K562 (cell line): ENCODE results near the gene RIPOR2. TPM values are rescaled to one million over a fixed set of nuclear protein-coding genes. Genes with fewer than 3 reads are reported as not detected.

ENCODE experiments used
- ATAC-seq: fragments of 200-7000 bp; cut with Tn5 transposase; 3 replicates; pipeline ENCODE4 v1.9.1; 2020; ENCODE audit warnings: moderate library complexity
- BruUV-seq: library from RNA; stranded (reverse); fragments of 400-500 nt; replicated peaks from 2 replicates; lab custom pipeline; 2021; lab: Mats Ljungman, UMichigan
- CTCF ChIA-PET: fragments of 300-600 bp; formaldehyde crosslinking; extraction: SDS; loops from one replicate; lab custom pipeline; 2021; ENCODE audit warnings: low intra/inter-chr PET ratio; lab: Yijun Ruan, JAX
- POLR2A ChIA-PET: fragments of 300-600, 350-650 bp; sonication (Branson Sonifier 250); formaldehyde crosslinking; extraction: SDS; loops from one replicate; lab custom pipeline; 2021; ENCODE audit warnings: antibody characterized with exemption, inconsistent platforms; lab: Yijun Ruan, JAX
- DNase-seq, 4 experiments: peaks; one replicate each; pipeline versions ENCODE4 v3.0.0 to v3.0.0-alpha.2; 2011 to 2018; ENCODE audit warnings: low spot score in 3 of 4, mixed read lengths in 3 of 4; ENCODE audit errors: extremely low read depth in 1 of 4
- FAIRE-seq: peaks from 2 replicates; lab custom pipeline; 2011; peaks lifted over from hg19 to GRCh38; lab: Jason Lieb, UNC
- H2AFZ ChIP-seq: 2 replicates; pipeline ENCODE4 v1.6.0; 2011; ENCODE audit warnings: low read depth, low read length, control low read depth, inconsistent platforms
- H3K27ac ChIP-seq: fragments of 200-600 bp; 3 replicates; pipeline ENCODE4 v1.8.0; 2011; ENCODE audit warnings: low read depth, mild to moderate bottlenecking, control low read depth, inconsistent platforms, low read length, moderate library complexity, mixed read lengths; ENCODE audit errors: extremely low read depth
- H3K27me3 ChIP-seq, 2 experiments: fragments of 300-600 bp in 1 of 2; 2 replicates in 1 of 2; 3 replicates in 1 of 2; pipeline versions ENCODE4 v1.6.0 to v1.8.0; 2011; ENCODE audit warnings: inconsistent platforms in 2 of 2, low read length in 2 of 2, mild to moderate bottlenecking in 1 of 2, mixed read lengths in 1 of 2, moderate library complexity in 1 of 2; ENCODE audit not compliant: control insufficient read depth in 2 of 2, insufficient read depth in 2 of 2
- H3K36me3 ChIP-seq: fragments of 300-600 bp; 3 replicates; pipeline ENCODE4 v1.8.0; 2011; ENCODE audit warnings: mild to moderate bottlenecking, low read length, inconsistent platforms; ENCODE audit not compliant: control insufficient read depth, insufficient read depth
- H3K4me1 ChIP-seq, 2 experiments: fragments of 200-600 bp in 1 of 2; replicated peaks in 1 of 2; 2 replicates in 1 of 2; 3 replicates in 1 of 2; pipeline versions ENCODE4 v1.5.1 to v1.8.0; 2011; ENCODE audit warnings: inconsistent platforms in 2 of 2, low read length in 2 of 2, mild to moderate bottlenecking in 1 of 2, mixed read lengths in 1 of 2, moderate library complexity in 1 of 2; ENCODE audit not compliant: control insufficient read depth in 2 of 2, insufficient read depth in 2 of 2
- H3K4me2 ChIP-seq: 2 replicates; pipeline ENCODE4 v1.6.1; 2011; ENCODE audit warnings: low read length, control low read depth, inconsistent platforms, mixed read lengths; ENCODE audit not compliant: insufficient read depth
- H3K4me3 ChIP-seq: fragments of 200-600 bp; sonication (generic), shearing (Covaris generic); 2 replicates; pipeline ENCODE4 v1.5.1; 2016; ENCODE audit warnings: control low read depth, inconsistent platforms
- H3K79me2 ChIP-seq: fragments of 200-600 bp; 3 replicates; pipeline ENCODE4 v1.8.0; 2011; ENCODE audit warnings: low read length, inconsistent platforms; ENCODE audit not compliant: control insufficient read depth, insufficient read depth
- H3K9ac ChIP-seq, 2 experiments: 2 replicates each; pipeline versions ENCODE4 v1.6.0 to v1.6.1; 2011; ENCODE audit warnings: low read depth in 2 of 2, low read length in 2 of 2, control low read depth in 1 of 2, inconsistent platforms in 1 of 2, mild to moderate bottlenecking in 1 of 2, mixed read lengths in 1 of 2; ENCODE audit not compliant: insufficient read depth in 1 of 2
- H3K9me1 ChIP-seq: one replicate; pipeline ENCODE4 v1.6.0; 2011; ENCODE audit warnings: inconsistent platforms, mild to moderate bottlenecking, low read length, moderate library complexity; ENCODE audit not compliant: control insufficient read depth, insufficient read depth
- H3K9me3 ChIP-seq: replicated peaks from 2 replicates; pipeline ENCODE4 v1.5.1; 2011; ENCODE audit warnings: low read depth, low read length, inconsistent platforms; ENCODE audit not compliant: control insufficient read depth, insufficient read depth
- H4K20me1 ChIP-seq: replicated peaks from 2 replicates; pipeline ENCODE4 v1.6.1; 2011; ENCODE audit warnings: low read length, inconsistent platforms, mixed read lengths; ENCODE audit not compliant: control insufficient read depth, insufficient read depth
- BCLAF1 ChIP-seq, 2 experiments: fragments of 450-650 bp in 1 of 2; IDR thresholded peaks; 2 replicates each; pipeline ENCODE4 v1.6.1; 2011 to 2017; ENCODE audit warnings: low read depth in 2 of 2, antibody characterized with exemption in 1 of 2, borderline replicate concordance in 1 of 2, low read length in 1 of 2, mild to moderate bottlenecking in 1 of 2, mixed read lengths in 1 of 2; ENCODE audit not compliant: control insufficient read depth in 1 of 2
- BHLHE40 ChIP-seq: IDR thresholded peaks from 2 replicates; pipeline ENCODE4 v1.6.1; 2011; ENCODE audit warnings: low read length, improper control_type of control experiment
- CREB5 ChIP-seq: fragments of 250-450 bp; sonication (Bioruptor Pico); IDR thresholded peaks from 2 replicates; pipeline ENCODE4 v1.5.0; 2020; ENCODE audit warnings: mild to moderate bottlenecking
- DACH1 ChIP-seq: fragments of 450-650 bp; IDR thresholded peaks from 2 replicates; pipeline ENCODE4 v1.6.1; 2018; ENCODE audit not compliant: partially characterized antibody
- FOXJ2 ChIP-seq: fragments of 200-800 bp; sonication (Bioruptor generic); IDR thresholded peaks from 2 replicates; pipeline ENCODE4 v1.6.1; 2016; ENCODE audit warnings: missing genetic modification characterization, missing compliant biosample characterization
- HLTF ChIP-seq: fragments of 450-650 bp; IDR thresholded peaks from 2 replicates; pipeline ENCODE4 v1.6.1; 2016
- IRF2 ChIP-seq: sonication (generic); formaldehyde crosslinking; IDR thresholded peaks from 2 replicates; pipeline ENCODE4 v1.8.1; 2022; ENCODE audit warnings: mild to moderate bottlenecking, missing genetic modification reagents
- MTA2 ChIP-seq: fragments of 450-650 bp; IDR thresholded peaks from 2 replicates; pipeline ENCODE4 v1.6.1; 2016; ENCODE audit warnings: low read depth
- NCOA1 ChIP-seq: fragments of 450-650 bp; IDR thresholded peaks from 2 replicates; pipeline ENCODE4 v1.6.1; 2016; ENCODE audit warnings: low read depth
- PTRF ChIP-seq: fragments of 450-650 bp; IDR thresholded peaks from 2 replicates; pipeline ENCODE4 v1.6.1; 2016; ENCODE audit warnings: mild to moderate bottlenecking, missing genetic modification characterization, missing compliant biosample characterization
- SMARCC2 ChIP-seq: fragments of 450-650 bp; IDR thresholded peaks from 2 replicates; pipeline ENCODE4 v1.6.1; 2017; ENCODE audit warnings: antibody characterized with exemption, moderate library complexity, mild to moderate bottlenecking, low read depth
- THRB ChIP-seq: fragments of 450-650 bp; formaldehyde crosslinking; conservative IDR thresholded peaks from 2 replicates; pipeline ENCODE4 v1.4.0; 2022; ENCODE audit warnings: mild to moderate bottlenecking, missing genetic modification characterization
- WGBS: fragments of 100-300 bp; shearing (Covaris generic); methylation state at CpG from one replicate; pipeline ENCODE4 v1.1.6; 2016; ENCODE audit warnings: low coverage, mixed read lengths; ENCODE audit not compliant: insufficient coverage; ENCODE audit errors: missing lambda C conversion rate; 5-methylcytosine and 5-hydroxymethylcytosine counted together
- in situ Hi-C: fragments of 300-500 bp; cut with MboI; formaldehyde crosslinking; loops from 4 replicates; pipeline ENCODE4 v1.15.0; 2018; ENCODE audit warnings: inconsistent platforms, mixed read lengths
- intact Hi-C: fragments of 100-400 bp; cut with micrococcal nuclease; formaldehyde crosslinking; loops from 2 replicates; pipeline ENCODE4 v1.14.2; 2022
- polyA plus RNA-seq, 8 experiments: library from polyadenylated mRNA; depleted of rRNA in 4 of 8; stranded (reverse) in 5 of 8; unstranded in 3 of 8; fragments of >200 nt; fragmentation: Nextera tagmentation in 2 of 8; fragmentation: Illumina TruSeq in 1 of 8; extraction: Ambion mirVana in 2 of 8; extraction: Trizol in 1 of 8; gene quantifications; 2 replicates each; pipeline versions ENCODE4 v1.2.1 to v1.2.3, GENCODE V29; 2011 to 2014; ENCODE audit warnings: inconsistent platforms in 1 of 8, missing spikeins in 1 of 8
- total RNA-seq, 7 experiments: library from RNA; depleted of rRNA in 6 of 7; stranded (reverse); fragments of >200 nt in 6 of 7; fragmentation: Illumina TruSeq in 2 of 7; extraction: Trizol in 2 of 7; gene quantifications; 2 replicates each; pipeline versions ENCODE4 v1.2.1 to v1.2.3, GENCODE V29; 2011 to 2021; ENCODE audit warnings: low replicate concordance in 1 of 7
- TF ChIP-seq, protein P1 (sequence below): fragments of 450-650 bp; IDR thresholded peaks from 2 replicates; pipeline ENCODE4 v1.7.1; 2018; ENCODE audit warnings: mild to moderate bottlenecking, low read depth; ENCODE audit not compliant: partially characterized antibody
- TF ChIP-seq, protein P2 (sequence below): fragments of 450-650 bp; IDR thresholded peaks from 2 replicates; pipeline ENCODE4 v1.6.1; 2016; ENCODE audit warnings: missing biosample characterization, missing genetic modification characterization

Gene RIPOR2
- total and polyA plus RNA-seq, 9 of the 15 experiments (the other 6 are each of a cell fraction or from before 2014, with no cell fraction given) = 0.04 to 1.0 (median 0.47) TPM; not detected in 2

GRCh38 chr6:24926192-24926591, 9.6 kb downstream of the RIPOR2 start:
- no TSS peak for BruUV-seq
- 0% methylated on average over 3 of the region's 3 CpGs for WGBS
- no peaks in the 10 kb centered on the region for H3K79me2 ChIP-seq
- TF ChIP-seq MTA2 = no peak
- no peak for TF ChIP-seq SMARCC2
- TF ChIP-seq DACH1 = no peak
- TF ChIP-seq, protein P1, sequence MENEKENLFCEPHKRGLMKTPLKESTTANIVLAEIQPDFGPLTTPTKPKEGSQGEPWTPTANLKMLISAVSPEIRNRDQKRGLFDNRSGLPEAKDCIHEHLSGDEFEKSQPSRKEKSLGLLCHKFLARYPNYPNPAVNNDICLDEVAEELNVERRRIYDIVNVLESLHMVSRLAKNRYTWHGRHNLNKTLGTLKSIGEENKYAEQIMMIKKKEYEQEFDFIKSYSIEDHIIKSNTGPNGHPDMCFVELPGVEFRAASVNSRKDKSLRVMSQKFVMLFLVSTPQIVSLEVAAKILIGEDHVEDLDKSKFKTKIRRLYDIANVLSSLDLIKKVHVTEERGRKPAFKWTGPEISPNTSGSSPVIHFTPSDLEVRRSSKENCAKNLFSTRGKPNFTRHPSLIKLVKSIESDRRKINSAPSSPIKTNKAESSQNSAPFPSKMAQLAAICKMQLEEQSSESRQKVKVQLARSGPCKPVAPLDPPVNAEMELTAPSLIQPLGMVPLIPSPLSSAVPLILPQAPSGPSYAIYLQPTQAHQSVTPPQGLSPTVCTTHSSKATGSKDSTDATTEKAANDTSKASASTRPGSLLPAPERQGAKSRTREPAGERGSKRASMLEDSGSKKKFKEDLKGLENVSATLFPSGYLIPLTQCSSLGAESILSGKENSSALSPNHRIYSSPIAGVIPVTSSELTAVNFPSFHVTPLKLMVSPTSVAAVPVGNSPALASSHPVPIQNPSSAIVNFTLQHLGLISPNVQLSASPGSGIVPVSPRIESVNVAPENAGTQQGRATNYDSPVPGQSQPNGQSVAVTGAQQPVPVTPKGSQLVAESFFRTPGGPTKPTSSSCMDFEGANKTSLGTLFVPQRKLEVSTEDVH = no peak
- TF ChIP-seq BHLHE40 = no peak
- TF ChIP-seq IRF2 (CRISPR knock-in tag) = no peak
- TF ChIP-seq FOXJ2 (tag) = no peak
- TF ChIP-seq, protein P2, sequence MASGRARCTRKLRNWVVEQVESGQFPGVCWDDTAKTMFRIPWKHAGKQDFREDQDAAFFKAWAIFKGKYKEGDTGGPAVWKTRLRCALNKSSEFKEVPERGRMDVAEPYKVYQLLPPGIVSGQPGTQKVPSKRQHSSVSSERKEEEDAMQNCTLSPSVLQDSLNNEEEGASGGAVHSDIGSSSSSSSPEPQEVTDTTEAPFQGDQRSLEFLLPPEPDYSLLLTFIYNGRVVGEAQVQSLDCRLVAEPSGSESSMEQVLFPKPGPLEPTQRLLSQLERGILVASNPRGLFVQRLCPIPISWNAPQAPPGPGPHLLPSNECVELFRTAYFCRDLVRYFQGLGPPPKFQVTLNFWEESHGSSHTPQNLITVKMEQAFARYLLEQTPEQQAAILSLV (tag) = no peak
- no peak for TF ChIP-seq HLTF
- TF ChIP-seq BCLAF1 (IDR thresholded peaks at IDR 0.05; ENCODE audit: borderline replicate concordance in 1 of 2, control insufficient read depth in 1 of 2, low read depth in 2 of 2, low read length in 1 of 2) = no peak
- TF ChIP-seq CREB5 (CRISPR knock-in tag) = no peak
- no peak for TF ChIP-seq PTRF (tag)
- TF ChIP-seq NCOA1 = no peak
- TF ChIP-seq THRB (CRISPR knock-in tag) = no peak

More at GRCh38 chr6:24926192-24926591, 9.6 kb downstream of the RIPOR2 start:
- Histone ChIP-seq H3K9me1 (no peaks in the 10 kb centered on the region), H3K9me3 (no peaks in the 10 kb centered on the region), H3K4me1 (no peaks in the 10 kb centered on the region), H3K36me3 (no peaks in the 10 kb centered on the region), H2AFZ (no peak overlapping the region), H3K9ac (no peak overlapping the region), H4K20me1 (no peaks in the 10 kb centered on the region), H3K4me2 (no peak overlapping the region), H3K27ac (no peak overlapping the region), H3K4me3 (no peak overlapping the region), H3K27me3 (peaks cover 0 to 5% of the 10 kb centered on the region in 2 experiments; a peak in 1 of 5 replicates)
- DNase-seq (no peak), ATAC-seq (no peak), FAIRE-seq (no peak)
- intact Hi-C loops = no loop called here
- in situ Hi-C loops = no loop called here
- ChIA-PET CTCF (no interaction called here), POLR2A (no interaction called here)
